Neural progenitor cell (in vitro differentiated cells): ENCODE results near the gene KIF18B.

ENCODE experiments used
- EZH2 ChIP-seq: fragments of 200-600 bp; sonication (generic); IDR thresholded peaks from 2 replicates; pipeline ENCODE4 v1.6.1; 2017; ENCODE audit warnings: antibody characterized with exemption, mild to moderate bottlenecking, moderate library complexity
- TF ChIP-seq, protein P1 (sequence below): fragments of 200-600 bp; sonication (generic); IDR thresholded peaks from 2 replicates; pipeline ENCODE4 v1.5.1; 2017; ENCODE audit warnings: antibody characterized with exemption, mild to moderate bottlenecking

DNA sequence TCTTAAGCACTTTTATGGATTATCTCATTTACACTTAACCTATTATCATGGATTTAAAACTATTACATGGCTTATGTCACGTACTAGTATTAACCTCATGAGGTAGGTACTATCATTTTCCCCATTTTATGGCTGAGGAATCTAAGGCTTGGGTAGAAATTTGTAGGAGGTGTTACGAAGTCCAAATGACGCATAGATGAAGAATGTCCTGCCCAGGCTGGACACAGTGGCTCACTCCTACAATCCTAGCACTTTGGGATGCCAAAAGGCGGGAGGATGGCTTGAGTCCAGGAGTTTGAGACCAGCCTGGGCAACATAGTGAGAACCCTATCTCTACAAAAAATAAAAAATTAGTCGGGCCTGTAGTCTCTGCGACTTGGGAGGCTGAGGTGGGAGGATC is 25.4 kb upstream of the KIF18B start:
- TF ChIP-seq, protein P1, sequence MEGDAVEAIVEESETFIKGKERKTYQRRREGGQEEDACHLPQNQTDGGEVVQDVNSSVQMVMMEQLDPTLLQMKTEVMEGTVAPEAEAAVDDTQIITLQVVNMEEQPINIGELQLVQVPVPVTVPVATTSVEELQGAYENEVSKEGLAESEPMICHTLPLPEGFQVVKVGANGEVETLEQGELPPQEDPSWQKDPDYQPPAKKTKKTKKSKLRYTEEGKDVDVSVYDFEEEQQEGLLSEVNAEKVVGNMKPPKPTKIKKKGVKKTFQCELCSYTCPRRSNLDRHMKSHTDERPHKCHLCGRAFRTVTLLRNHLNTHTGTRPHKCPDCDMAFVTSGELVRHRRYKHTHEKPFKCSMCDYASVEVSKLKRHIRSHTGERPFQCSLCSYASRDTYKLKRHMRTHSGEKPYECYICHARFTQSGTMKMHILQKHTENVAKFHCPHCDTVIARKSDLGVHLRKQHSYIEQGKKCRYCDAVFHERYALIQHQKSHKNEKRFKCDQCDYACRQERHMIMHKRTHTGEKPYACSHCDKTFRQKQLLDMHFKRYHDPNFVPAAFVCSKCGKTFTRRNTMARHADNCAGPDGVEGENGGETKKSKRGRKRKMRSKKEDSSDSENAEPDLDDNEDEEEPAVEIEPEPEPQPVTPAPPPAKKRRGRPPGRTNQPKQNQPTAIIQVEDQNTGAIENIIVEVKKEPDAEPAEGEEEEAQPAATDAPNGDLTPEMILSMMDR, result no peak
- no peak for TF ChIP-seq EZH2
